ENCODE measurements around the gene IRX4. TPM values are rescaled to one million over a fixed set of nuclear protein-coding genes. Genes with fewer than 3 reads are reported as not detected.

IRX4 gene
- total RNA-seq, 1 donor from 2014 or later = not detected

DNA sequence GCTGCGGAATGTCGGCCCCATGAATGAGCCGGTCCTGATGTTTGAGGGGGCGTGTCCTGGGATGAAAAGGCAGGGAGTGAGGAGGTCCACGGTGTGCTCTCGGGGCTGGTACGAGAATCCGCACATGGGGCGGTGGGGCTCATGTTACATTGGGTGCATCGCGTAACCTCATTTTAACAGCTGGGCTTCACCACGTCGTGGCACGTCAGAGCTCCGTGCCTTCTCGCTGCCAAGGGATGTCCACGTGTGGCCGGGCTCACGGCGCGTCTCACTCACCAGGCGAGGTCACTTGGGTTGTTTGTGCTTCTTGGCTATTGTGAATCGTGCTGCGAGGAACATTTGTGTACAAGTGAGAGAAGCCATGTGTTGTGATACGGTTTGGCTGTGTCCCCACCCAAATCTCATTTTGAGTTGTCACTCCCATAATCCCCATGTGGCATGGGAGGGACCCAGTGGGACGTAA is 29.1 kb upstream of the IRX4 start:
- no peaks in the 10 kb centered on the region for H3K4me1 Mint-ChIP-seq
- no peak overlapping the region for H3K27ac Mint-ChIP-seq
- peaks cover 60% of the 10 kb centered on the region for H3K27me3 Mint-ChIP-seq (ENCODE audit: low read depth)
- H3K36me3 Mint-ChIP-seq = no peaks in the 10 kb centered on the region
- no peaks in the 10 kb centered on the region for H3K9me3 Mint-ChIP-seq
- H3K4me3 Mint-ChIP-seq = no peak overlapping the region
- peak in 1 of 2 experiments; percentile 11 for DNase-seq (ENCODE audit: low spot score in 2 of 2, unreplicated experiment in 2 of 2)
- TF ChIP-seq CTCF (IDR thresholded peaks at IDR 0.05; ENCODE audit: unreplicated experiment) = no peak

GRCh38 chr5:1910861-1911772 is 28.4 kb upstream of the IRX4 start:
- no peak for TF ChIP-seq CTCF (IDR thresholded peaks at IDR 0.05; ENCODE audit: unreplicated experiment)
- Mint-ChIP-seq H3K27me3 (ENCODE audit: low read depth) (peaks cover 64% of the 10 kb centered on the region), H3K4me3 (no peak overlapping the region), H3K36me3 (no peaks in the 10 kb centered on the region), H3K4me1 (no peaks in the 10 kb centered on the region), H3K9me3 (no peaks in the 10 kb centered on the region), H3K27ac (no peak overlapping the region)
- peak; percentile 10 to 19 for DNase-seq (ENCODE audit: low spot score in 2 of 2, unreplicated experiment in 2 of 2)

- Mint-ChIP-seq H3K27ac (no peak overlapping the region), H3K36me3 (no peaks in the 10 kb centered on the region), H3K4me3 (no peak overlapping the region), H3K9me3 (peaks cover 5% of the 10 kb centered on the region), H3K27me3 (ENCODE audit: low read depth) (peaks cover 67% of the 10 kb centered on the region), H3K4me1 (no peaks in the 10 kb centered on the region)
- DNase-seq (ENCODE audit: low spot score in 2 of 2, unreplicated experiment in 2 of 2) = peak in 1 of 2 experiments; percentile 7
- no peak for TF ChIP-seq CTCF (IDR thresholded peaks at IDR 0.05; ENCODE audit: unreplicated experiment)
Observed at GRCh38 chr5:1910081-1910760, 27.5 kb upstream of the IRX4 start.

- peak in 1 of 2 experiments; percentile 8 for DNase-seq (ENCODE audit: low spot score in 2 of 2, unreplicated experiment in 2 of 2)
- Mint-ChIP-seq H3K36me3 (no peaks in the 10 kb centered on the region), H3K4me3 (no peak overlapping the region), H3K4me1 (no peaks in the 10 kb centered on the region), H3K9me3 (peaks cover 8% of the 10 kb centered on the region), H3K27ac (no peak overlapping the region), H3K27me3 (ENCODE audit: low read depth) (peaks cover 61% of the 10 kb centered on the region)
- no peak for TF ChIP-seq CTCF (IDR thresholded peaks at IDR 0.05; ENCODE audit: unreplicated experiment)
Observed at GRCh38 chr5:1909346-1909985, 26.7 kb upstream of the IRX4 start.

GRCh38 chr5:1908931-1909330 is 26.2 kb upstream of the IRX4 start:
- no peak for TF ChIP-seq CTCF (IDR thresholded peaks at IDR 0.05; ENCODE audit: unreplicated experiment)
- Mint-ChIP-seq H3K36me3 (no peaks in the 10 kb centered on the region), H3K27me3 (ENCODE audit: low read depth) (peaks cover 59% of the 10 kb centered on the region), H3K27ac (no peak overlapping the region), H3K4me3 (no peak overlapping the region), H3K4me1 (no peaks in the 10 kb centered on the region), H3K9me3 (peaks cover 12% of the 10 kb centered on the region)
- peak in 1 of 2 experiments; percentile 8 for DNase-seq (ENCODE audit: low spot score in 2 of 2, unreplicated experiment in 2 of 2)

Data from mesothelial cell of epicardium (in vitro differentiated cells).